SKM-1 treated with dmso at 0.1 percent for 144 hours (cell line): ENCODE results near the gene EML2.
"Not testable (repeated sequence)": the region's sequence is repeated elsewhere in the genome, so short reads cannot be mapped to it uniquely, and the experiment has no call there.

Experiments used
- DNase-seq: peaks from one replicate; lab custom pipeline; 2025; ENCODE audit not compliant: unreplicated experiment; lab: John Stamatoyannopoulos, UW

EML2 gene

GRCh38 chr19:45638930-45639729 lies at the start of gene EML2:
EML2 (minus strand) TSS chr19:45639397; CDS start chr19:45639376, 21 bp downstream.
- no peak for DNase-seq

GRCh38 chr19:45687599-45687998 lies 48.4 kb upstream of the EML2 start:
- DNase-seq = no peak

GRCh38 chr19:45685045-45685444 lies 45.8 kb upstream of the EML2 start:
- not testable (repeated sequence) for DNase-seq

- no peak for DNase-seq
Measured at GRCh38 chr19:45682908-45683307, 43.7 kb upstream of the EML2 start.

GRCh38 chr19:45682117-45682516 lies 42.9 kb upstream of the EML2 start:
- no peak for DNase-seq

GRCh38 chr19:45681391-45682015 lies 42.3 kb upstream of the EML2 start:
- peak; percentile 38 for DNase-seq

GRCh38 chr19:45677351-45678230 lies 38.4 kb upstream of the EML2 start:
- DNase-seq = no peak

- no peak for DNase-seq
Measured at GRCh38 chr19:45676851-45677263, 37.7 kb upstream of the EML2 start.

- no peak for DNase-seq
Measured at GRCh38 chr19:45674946-45675345, 35.7 kb upstream of the EML2 start.

- peak; percentile 48 for DNase-seq
Measured at GRCh38 chr19:45670670-45671453, 31.7 kb upstream of the EML2 start.

- DNase-seq = no peak
Measured at GRCh38 chr19:45668342-45668871, 29.2 kb upstream of the EML2 start.

- no peak for DNase-seq
Measured at GRCh38 chr19:45667620-45668341, 28.6 kb upstream of the EML2 start, which contains the start of gene GIPR. GIPR (plus strand) TSS chr19:45668221; CDS start chr19:45669521, 1,300 bp downstream.

GRCh38 chr19:45664575-45664974 lies 25.4 kb upstream of the EML2 start:
- DNase-seq = no peak

- DNase-seq = no peak
Measured at GRCh38 chr19:45663800-45664199, 24.6 kb upstream of the EML2 start.

GRCh38 chr19:45660636-45661035 lies 21.4 kb upstream of the EML2 start:
- DNase-seq = no peak

GRCh38 chr19:45659096-45659729 lies 20.0 kb upstream of the EML2 start:
- no peak for DNase-seq

- no peak for DNase-seq
Measured at GRCh38 chr19:45657520-45658167, 18.4 kb upstream of the EML2 start.

- no peak for DNase-seq
Measured at GRCh38 chr19:45655073-45655472, 15.9 kb upstream of the EML2 start.

GRCh38 chr19:45653634-45654033 lies 14.4 kb upstream of the EML2 start:
- DNase-seq = no peak
